GM21786 (cell line): Measurements from ENCODE around the gene WNT5A.

Source experiments
- ATAC-seq: cut with Tn5 transposase; IDR thresholded peaks from one replicate; pipeline ENCODE4 v1.9.1; 2021; ENCODE audit not compliant: unreplicated experiment

The WNT5A gene

DNA sequence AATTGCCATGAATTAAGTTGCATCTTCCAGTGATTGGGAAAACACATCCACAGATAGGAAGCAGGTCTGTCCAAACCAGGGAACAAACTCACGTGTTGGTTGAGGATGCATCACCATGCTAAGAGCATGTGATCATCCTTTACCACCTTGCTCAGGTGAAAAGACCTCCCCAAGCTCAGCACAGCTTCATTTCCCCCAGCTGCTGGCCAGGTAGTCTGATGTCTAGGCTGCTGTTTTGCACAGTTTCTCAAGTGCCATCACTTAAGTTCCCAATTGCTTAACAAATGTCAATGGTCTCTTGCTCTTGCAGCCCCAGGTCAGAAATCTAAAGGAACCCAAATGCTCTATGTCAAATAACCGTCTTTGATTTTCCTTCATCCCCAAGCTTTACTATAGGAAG, 34.2 kb downstream of the WNT5A start:
- ATAC-seq = no peak

DNA sequence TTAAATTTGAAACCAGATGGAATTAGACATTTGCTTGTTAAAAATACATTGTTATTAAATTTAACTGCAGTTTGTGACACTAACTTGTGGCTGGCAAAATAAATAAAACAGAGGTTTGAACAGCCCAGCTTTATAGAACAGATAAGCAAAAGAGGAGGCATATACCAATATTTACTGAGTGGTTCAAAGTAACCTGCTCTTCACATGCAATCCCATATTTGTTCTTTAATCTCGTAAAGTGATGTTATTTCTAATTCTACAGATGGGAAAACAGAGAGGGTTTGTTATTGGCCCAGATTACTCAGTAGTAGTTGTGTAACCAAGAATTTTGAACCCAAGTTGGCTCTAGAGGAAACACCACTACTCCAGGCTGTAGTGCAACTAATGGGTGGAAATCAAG, 37.6 kb downstream of the WNT5A start:
- no peak for ATAC-seq

DNA sequence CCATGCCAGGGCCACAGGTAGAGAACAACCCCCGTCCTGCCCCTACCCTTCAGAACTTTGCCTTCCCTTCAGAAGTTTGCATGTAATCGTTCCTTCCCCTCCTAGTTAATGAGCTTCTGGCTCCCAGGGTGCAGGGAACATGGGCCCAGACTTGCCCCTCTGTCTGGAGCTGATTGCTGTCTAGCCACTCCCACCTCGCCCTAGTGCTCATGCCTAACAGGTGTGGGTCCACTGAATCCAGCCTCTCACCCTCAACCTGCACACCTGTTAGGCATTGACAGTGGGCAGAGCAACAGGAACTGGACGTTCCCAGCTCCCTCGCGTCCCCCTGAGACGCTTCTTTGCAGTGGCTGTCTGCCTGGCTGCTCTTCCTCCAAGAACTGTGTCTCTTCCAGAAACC, 40.3 kb downstream of the WNT5A start:
- no peak for ATAC-seq

DNA sequence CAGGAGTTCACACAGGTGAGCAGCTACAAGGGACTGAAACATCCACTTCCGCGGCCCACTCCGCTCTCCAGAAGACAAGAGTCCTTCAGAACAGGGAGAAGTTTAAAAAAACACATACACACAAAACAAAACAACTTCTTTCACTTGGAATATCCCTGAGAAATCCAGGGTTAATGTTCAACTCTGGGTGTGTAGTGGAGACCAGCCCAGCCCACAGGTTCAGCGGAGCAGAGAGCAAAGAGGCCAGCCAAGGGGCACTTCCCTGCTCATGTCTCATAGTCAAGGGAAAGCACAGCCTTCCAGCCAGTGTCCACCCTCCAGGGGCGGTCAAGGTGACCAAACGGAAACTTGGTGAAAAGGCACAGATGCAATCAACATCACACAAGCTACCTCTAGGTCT, 41.6 kb downstream of the WNT5A start:
- ATAC-seq = no peak

DNA sequence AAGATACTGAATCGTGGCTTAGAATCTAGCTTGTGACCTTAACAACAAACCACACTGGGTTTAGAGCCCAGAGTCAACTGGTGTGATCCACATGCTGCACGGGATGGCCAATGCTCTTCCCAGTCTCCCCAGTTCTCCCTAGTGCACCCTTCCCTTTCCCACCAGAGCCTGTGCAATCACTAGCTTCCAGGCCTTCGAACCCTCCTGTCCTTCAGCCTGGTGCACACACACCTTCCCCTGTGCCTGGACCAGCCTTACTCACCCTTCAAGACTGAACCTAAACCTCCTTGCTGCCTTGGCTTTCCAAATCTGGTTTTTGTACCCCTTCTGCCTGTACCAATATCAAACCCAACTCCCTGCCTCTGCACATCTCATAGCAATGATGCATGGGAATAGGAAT, 43.8 kb downstream of the WNT5A start:
- ATAC-seq = no peak

DNA sequence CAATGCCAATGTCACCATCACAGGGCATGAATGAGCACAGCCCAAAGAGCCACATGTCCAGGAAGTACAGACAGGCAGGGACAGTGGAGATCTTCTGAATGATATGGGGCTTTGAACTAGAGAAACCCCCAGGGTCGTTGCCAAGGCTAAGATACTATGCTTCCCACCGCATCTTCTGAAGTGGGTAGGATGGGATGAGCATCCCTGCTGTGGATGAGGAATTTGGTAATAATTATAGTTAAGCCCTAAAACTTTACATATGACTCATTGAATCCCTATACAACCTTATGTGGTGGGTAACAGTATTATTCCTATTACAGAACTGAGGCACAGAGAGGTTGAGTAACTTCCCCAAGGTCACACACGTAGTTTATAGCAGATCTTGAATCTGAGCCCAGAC, 44.2 kb downstream of the WNT5A start:
- ATAC-seq = no peak

DNA sequence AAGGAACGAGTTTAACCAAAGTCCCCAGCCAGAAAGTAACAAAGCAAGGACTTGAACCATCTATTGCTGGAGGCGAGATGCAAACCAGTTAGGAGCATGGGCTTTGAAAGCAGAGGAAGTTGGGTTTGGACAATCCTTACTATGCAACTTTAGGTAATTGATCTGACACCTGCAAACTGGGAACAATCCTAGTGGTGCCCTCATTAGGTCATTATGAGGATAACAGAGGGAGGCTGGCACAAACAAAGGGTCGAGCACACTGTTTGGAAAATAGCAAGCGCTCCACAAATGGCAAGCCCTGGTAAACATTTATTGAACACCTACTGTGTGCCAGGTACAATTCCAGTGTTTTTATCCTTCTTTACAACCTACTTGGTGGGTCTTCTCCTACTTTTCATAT, 45.6 kb downstream of the WNT5A start:
- no peak for ATAC-seq

DNA sequence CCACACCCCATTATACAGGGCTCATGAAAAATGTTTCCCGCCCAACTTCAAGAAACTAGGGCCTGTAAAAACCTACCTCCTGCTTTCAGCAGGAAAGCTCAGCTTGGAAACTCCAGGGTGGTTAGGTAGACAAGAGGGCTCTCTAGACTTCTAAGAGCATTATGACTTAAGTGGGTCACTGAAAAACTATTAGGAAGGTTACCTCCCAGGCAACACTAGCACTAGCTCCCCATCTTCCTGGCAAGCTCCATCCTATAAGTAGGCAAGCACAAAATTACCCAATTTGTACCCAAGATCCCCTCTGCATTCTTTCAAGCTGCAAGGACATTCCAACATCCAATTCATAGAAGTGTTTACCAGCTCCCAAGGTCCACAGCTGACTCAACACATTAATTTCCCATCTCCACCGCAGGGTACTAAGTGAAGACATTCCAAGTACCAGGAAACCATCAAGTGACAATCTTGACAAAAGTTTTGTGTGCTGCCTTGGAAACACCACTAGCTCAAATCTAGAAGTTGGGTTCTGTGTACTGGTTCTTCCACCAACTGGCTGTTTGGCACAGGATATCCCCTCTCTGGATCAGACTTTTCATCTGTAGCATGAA, 46.9 kb downstream of the WNT5A start:
- ATAC-seq = no peak

DNA sequence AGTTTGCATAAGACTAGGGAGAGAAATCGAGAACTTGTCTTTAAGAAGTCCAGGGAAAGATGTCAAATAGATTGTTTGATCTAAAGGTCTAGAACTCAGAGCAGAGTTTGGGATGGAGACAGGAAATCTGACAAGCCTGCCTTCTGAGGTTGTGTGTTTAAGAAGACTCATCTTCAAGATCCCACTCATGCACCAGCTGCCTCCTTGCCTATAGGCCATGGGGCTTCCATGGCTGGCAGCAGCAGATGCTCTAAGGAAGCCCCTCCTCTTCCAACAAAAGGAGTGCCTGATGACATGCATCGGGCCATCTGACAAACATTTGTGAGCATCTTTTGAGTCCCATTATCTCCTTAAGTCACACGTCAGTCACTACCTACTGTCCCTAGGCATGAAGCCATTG, 47.4 kb downstream of the WNT5A start:
- no peak for ATAC-seq

DNA sequence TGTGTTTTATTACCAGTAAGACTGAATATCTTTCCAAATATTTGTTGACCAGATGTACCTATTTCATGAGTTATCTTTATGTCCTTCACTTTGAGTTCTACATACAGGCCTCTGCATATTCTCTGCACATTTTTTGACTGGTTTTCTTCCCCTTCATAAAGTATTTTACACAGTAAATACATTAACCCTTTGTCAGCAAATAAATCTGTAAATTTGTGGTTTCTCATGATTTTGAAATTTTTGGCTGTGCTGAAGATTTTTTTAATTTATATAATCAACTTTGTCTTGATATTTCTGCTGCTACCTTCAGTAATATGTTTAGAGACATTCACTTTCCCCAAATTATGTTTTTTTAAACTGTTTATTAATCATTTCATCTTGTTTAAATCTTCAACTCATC, 50.5 kb downstream of the WNT5A start:
- ATAC-seq = no peak

DNA sequence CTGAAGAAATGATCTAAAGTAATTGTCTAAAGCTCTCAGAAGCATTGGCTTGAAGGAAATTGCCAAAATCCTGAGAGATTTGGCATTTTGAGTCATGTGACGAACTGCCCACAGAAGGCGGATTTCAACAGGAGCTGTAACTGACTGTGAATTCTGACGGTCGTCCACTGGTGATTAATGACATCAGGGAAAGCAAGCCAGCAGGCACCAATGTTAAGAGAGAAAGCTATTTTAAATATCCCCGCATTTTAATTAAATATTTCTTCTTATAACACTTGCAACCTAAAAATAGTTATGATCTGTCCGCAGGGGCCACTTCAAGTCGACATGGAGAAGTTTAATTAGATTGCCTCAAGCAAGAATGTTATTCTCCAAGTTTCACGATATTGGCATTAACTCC, 51.6 kb downstream of the WNT5A start:
- no peak for ATAC-seq

DNA sequence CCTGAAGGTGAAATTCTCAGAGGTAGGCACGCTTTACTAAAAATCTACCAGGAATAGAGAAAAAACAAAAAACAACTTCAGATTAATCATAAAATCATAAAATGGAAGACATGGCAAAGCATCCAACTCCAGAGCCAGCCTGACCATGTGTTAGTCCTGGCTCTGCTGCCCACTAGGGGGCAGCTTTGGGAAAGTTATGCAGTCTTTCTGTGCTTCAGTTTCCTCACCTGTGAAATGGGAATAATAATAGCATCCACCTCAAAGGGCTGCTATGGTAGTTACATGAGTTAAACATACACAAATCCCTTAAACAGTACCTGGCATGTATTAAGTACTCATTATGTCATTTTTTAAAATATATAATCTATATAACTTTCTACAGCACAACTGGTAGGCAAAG, 52.3 kb downstream of the WNT5A start:
- ATAC-seq = no peak

DNA sequence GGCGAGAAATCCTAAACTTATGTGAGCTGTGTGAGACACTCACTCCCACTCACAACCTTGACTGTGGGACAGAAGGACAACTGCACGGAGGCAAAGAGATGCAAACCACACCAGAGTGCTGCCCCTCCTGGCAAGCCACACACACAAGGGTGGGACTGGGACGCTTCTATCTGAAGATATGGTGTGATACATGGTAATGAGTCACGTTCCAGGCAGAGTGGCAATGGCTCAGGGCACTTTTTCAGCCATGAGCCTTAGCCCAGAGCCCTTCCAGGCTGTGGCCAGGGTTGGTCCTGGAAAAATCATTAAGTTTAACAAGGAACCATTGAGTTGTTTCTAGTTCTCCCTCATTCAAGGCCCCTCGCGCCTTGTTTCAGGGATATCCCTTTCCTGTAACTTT, 56.1 kb downstream of the WNT5A start:
- no peak for ATAC-seq

DNA sequence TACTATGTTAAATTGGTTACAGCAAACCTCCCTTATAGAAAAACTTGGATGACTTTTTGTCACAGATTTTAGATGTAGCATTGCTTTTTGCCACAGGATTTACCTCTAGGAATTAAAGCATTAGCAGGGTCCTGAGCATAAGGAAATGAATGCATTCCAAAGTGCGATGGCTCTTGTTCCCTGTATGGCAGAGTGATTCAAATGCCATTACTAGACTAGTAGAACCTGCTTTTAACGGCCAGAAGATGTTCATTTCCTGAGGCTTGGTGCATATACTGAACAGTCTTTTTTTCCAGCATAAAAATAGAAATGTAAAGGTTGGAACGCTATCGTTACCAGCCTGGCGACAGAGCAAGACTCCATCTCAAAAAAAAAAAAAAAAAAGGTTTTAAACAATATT, 59.4 kb downstream of the WNT5A start:
- ATAC-seq = no peak

DNA sequence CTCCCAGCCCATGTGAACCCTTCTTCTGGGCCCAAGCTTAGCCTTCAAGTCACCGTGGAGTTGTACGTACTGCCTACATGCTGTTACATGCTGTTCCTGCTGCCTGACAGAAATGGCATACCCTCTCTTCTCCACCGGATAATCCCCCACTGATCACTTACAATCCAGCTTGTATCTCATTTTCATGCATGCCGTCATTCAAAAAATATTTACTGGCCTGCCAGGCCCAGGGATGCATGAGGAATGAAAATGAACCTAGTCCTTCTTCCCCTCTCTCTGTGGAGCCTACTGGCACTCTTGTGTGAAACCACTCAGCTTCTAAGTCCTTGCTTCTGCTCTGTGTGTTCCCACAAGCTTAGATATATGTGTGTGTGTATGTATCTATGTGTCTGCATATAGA, 60.6 kb downstream of the WNT5A start:
- ATAC-seq = no peak

DNA sequence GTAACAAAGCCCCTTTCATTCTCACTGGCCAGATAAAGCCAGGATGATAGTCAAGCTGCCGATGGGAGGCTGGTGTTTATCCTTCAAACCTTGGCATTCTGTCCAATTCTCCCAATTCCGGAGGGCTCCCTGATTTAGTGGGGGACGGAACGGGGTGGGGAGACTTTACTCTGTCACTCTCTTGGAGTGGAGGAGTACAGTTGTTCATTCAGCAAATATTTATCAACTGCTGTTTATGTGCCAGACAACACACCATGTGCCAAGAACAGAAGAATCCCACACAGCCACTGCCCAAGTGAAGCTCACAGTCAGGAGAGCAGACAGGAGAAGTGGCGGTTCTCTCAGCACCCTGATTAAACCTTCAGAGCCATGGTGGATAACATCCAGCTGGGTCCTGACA, 63.3 kb downstream of the WNT5A start:
- ATAC-seq = no peak

DNA sequence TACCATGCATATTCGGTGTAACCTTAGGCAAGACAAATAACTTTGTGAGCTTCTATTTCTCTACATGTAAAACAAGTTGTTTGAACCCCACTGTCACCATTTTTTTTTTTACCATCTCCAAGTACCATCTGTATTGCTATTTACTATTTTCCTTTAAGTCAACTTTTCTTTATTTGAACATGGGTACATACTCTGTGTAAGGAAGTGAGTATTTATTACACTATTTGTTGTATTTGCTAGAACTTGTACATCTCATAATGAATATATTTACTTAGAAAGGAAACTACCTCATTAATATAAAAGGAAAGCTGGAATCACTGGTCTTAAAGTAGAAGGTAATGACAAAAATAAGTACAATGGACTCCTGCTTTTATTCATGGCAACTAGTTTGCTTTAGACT, 69.9 kb downstream of the WNT5A start:
- ATAC-seq = no peak

DNA sequence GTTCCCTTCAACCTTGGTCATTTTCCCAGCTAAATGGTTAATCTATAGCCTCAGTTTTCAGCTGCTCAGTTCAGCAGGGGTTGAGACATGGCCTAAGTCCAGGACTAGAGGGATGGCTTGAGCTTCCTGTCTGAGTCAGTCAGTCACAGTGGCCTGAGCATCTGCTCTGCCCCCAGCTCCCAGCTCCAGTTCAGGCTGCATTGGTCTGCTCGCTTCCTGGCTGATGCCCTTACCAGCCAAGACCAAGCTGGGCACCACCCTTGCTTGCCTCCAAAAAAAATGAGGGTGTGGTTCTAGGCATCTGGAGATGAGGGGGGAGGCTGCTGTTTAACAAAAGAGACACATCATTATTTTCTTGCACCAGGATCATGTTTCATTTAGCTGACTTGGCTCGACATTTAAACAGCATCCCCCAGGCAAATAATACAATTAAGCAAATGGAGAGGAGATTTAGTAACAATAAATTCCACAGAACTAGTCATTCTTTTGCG, 70.7 kb downstream of the WNT5A start:
- ATAC-seq = no peak
